Adipocyte (in vitro differentiated cells): ENCODE data around the gene MPHOSPH9.
A peak's percentile ranks its signal among the peaks of the same experiment; 100 is the strongest.

Experiments used
- DNase-seq: peaks from one replicate; pipeline ENCODE4 v3.0.0-alpha.2; 2015; ENCODE audit warnings: low read depth
- H3K27me3 ChIP-seq: replicated peaks from 2 replicates; pipeline ENCODE4 v1.7.0; 2013; ENCODE audit warnings: mild to moderate bottlenecking, low read length, moderate library complexity; ENCODE audit not compliant: control insufficient read depth, insufficient read depth
- H3K36me3 ChIP-seq: 2 replicates; pipeline ENCODE4 v1.7.0; 2013; ENCODE audit warnings: low read length, mild to moderate bottlenecking, moderate library complexity; ENCODE audit not compliant: control insufficient read depth, insufficient read depth, severe bottlenecking
- H3K4me1 ChIP-seq: 2 replicates; pipeline ENCODE4 v1.7.0; 2013; ENCODE audit warnings: mild to moderate bottlenecking, low read length, moderate library complexity; ENCODE audit not compliant: control insufficient read depth, insufficient read depth
- H3K4me3 ChIP-seq: 2 replicates; pipeline ENCODE4 v1.7.0; 2013; ENCODE audit warnings: mild to moderate bottlenecking, low read length, moderate library complexity
- H3K9ac ChIP-seq: 2 replicates; pipeline ENCODE4 v1.7.0; 2013; ENCODE audit warnings: mild to moderate bottlenecking, low read length, moderate library complexity
- H3K9me3 ChIP-seq: 2 replicates; pipeline ENCODE4 v1.7.0; 2013; ENCODE audit warnings: mild to moderate bottlenecking, low read length, moderate library complexity; ENCODE audit not compliant: control insufficient read depth

The MPHOSPH9 gene

GRCh38 chr12:123242116-123242904 lies 9.4 kb upstream of the MPHOSPH9 start:
- Histone ChIP-seq H3K9ac (no peak overlapping the region), H3K36me3 (no peaks in the 10 kb centered on the region), H3K9me3 (no peaks in the 10 kb centered on the region), H3K4me3 (no peak overlapping the region), H3K27me3 (no peaks in the 10 kb centered on the region), H3K4me1 (peaks cover 6% of the 10 kb centered on the region)
- peak; percentile 8 for DNase-seq

- Histone ChIP-seq H3K9me3 (no peaks in the 10 kb centered on the region), H3K4me3 (no peak overlapping the region), H3K4me1 (peaks cover 17% of the 10 kb centered on the region), H3K36me3 (no peaks in the 10 kb centered on the region), H3K27me3 (no peaks in the 10 kb centered on the region), H3K9ac (no peak overlapping the region)
- DNase-seq = no peak
These were observed 6.0 kb upstream of the MPHOSPH9 start for GRCh38 chr12:123238961-123239360.

- no peaks in the 10 kb centered on the region for H3K27me3 ChIP-seq
- H3K9me3 ChIP-seq = no peaks in the 10 kb centered on the region
- no peaks in the 10 kb centered on the region for H3K36me3 ChIP-seq
- DNase-seq = no peak
- no peak overlapping the region for H3K4me3 ChIP-seq
- peaks cover 20% of the 10 kb centered on the region for H3K4me1 ChIP-seq
- no peak overlapping the region for H3K9ac ChIP-seq
These were observed 5.4 kb upstream of the MPHOSPH9 start for GRCh38 chr12:123238330-123238682.

GRCh38 chr12:123237646-123238329 lies 4.8 kb upstream of the MPHOSPH9 start:
- peak; percentile 92 for DNase-seq
- Histone ChIP-seq H3K27me3 (no peaks in the 10 kb centered on the region), H3K9ac (no peak overlapping the region), H3K36me3 (no peaks in the 10 kb centered on the region), H3K4me1 (peaks cover 20% of the 10 kb centered on the region), H3K4me3 (no peak overlapping the region), H3K9me3 (no peaks in the 10 kb centered on the region)

- peak; percentile 13 for DNase-seq
- Histone ChIP-seq H3K4me1 (peaks cover 20% of the 10 kb centered on the region), H3K4me3 (peak overlapping the region; percentile 98), H3K9ac (peak overlapping the region; percentile 97), H3K27me3 (no peaks in the 10 kb centered on the region), H3K36me3 (no peaks in the 10 kb centered on the region), H3K9me3 (no peaks in the 10 kb centered on the region)
These were observed 766 bp upstream of the MPHOSPH9 start for GRCh38 chr12:123233505-123234308.

- Histone ChIP-seq H3K27me3 (no peaks in the 10 kb centered on the region), H3K36me3 (no peaks in the 10 kb centered on the region), H3K9me3 (no peaks in the 10 kb centered on the region), H3K4me1 (peaks cover 20% of the 10 kb centered on the region), H3K4me3 (peak overlapping the region; percentile 98), H3K9ac (peak overlapping the region; percentile 89)
- DNase-seq = no peak
These were observed 502 bp downstream of the MPHOSPH9 start for GRCh38 chr12:123232472-123232806.

GRCh38 chr12:123231931-123232330 lies 1.0 kb downstream of the MPHOSPH9 start:
- Histone ChIP-seq H3K36me3 (no peaks in the 10 kb centered on the region), H3K4me1 (peaks cover 20% of the 10 kb centered on the region), H3K9ac (peak overlapping the region; percentile 89), H3K27me3 (no peaks in the 10 kb centered on the region), H3K4me3 (peak overlapping the region; percentile 98), H3K9me3 (no peaks in the 10 kb centered on the region)
- DNase-seq = no peak

GRCh38 chr12:123229051-123229450 lies 3.9 kb downstream of the MPHOSPH9 start:
- no peaks in the 10 kb centered on the region for H3K9me3 ChIP-seq
- peaks cover 10% of the 10 kb centered on the region for H3K4me1 ChIP-seq
- H3K27me3 ChIP-seq = no peaks in the 10 kb centered on the region
- peaks cover 5% of the 10 kb centered on the region for H3K36me3 ChIP-seq
- no peak for DNase-seq
- no peak overlapping the region for H3K4me3 ChIP-seq
- H3K9ac ChIP-seq = no peak overlapping the region

- H3K9ac ChIP-seq = no peak overlapping the region
- DNase-seq = no peak
- H3K27me3 ChIP-seq = no peaks in the 10 kb centered on the region
- no peak overlapping the region for H3K4me3 ChIP-seq
- H3K9me3 ChIP-seq = no peaks in the 10 kb centered on the region
- H3K4me1 ChIP-seq = peaks cover 6% of the 10 kb centered on the region
- H3K36me3 ChIP-seq = peaks cover 5% of the 10 kb centered on the region
These were observed 5.2 kb downstream of the MPHOSPH9 start for GRCh38 chr12:123227581-123228258.

- no peaks in the 10 kb centered on the region for H3K27me3 ChIP-seq
- H3K4me1 ChIP-seq = no peaks in the 10 kb centered on the region
- H3K9ac ChIP-seq = no peak overlapping the region
- no peak overlapping the region for H3K4me3 ChIP-seq
- H3K9me3 ChIP-seq = no peaks in the 10 kb centered on the region
- no peak for DNase-seq
- H3K36me3 ChIP-seq = peaks cover 22% of the 10 kb centered on the region
These were observed 7.5 kb downstream of the MPHOSPH9 start for GRCh38 chr12:123225443-123225842.

GRCh38 chr12:123223241-123223668 lies 9.7 kb downstream of the MPHOSPH9 start:
- H3K4me1 ChIP-seq = no peaks in the 10 kb centered on the region
- H3K4me3 ChIP-seq = no peak overlapping the region
- no peaks in the 10 kb centered on the region for H3K9me3 ChIP-seq
- no peaks in the 10 kb centered on the region for H3K27me3 ChIP-seq
- H3K36me3 ChIP-seq = peaks cover 23% of the 10 kb centered on the region
- DNase-seq = no peak
- H3K9ac ChIP-seq = no peak overlapping the region
